BJ (cell line): Measurements from ENCODE around the gene INHA. TPM values are rescaled to one million over a fixed set of nuclear protein-coding genes. Genes with fewer than 3 reads are reported as not detected.

Experiments
- CTCF ChIA-PET: fragments of 350-600 bp; formaldehyde crosslinking; extraction: SDS; loops from one replicate; lab custom pipeline; 2021; ENCODE audit warnings: antibody characterized with exemption, inconsistent platforms; lab: Yijun Ruan, JAX
- POLR2A ChIA-PET: fragments of 300-600 bp; sonication (Branson Sonifier 250); formaldehyde crosslinking; extraction: SDS; loops from one replicate; lab custom pipeline; 2021; ENCODE audit warnings: antibody characterized with exemption; lab: Charles Lee
- DNase-seq: peaks from one replicate; pipeline ENCODE4 v3.0.0-alpha.2; 2011; ENCODE audit warnings: low read depth
- H3K27me3 ChIP-seq: 2 replicates; pipeline ENCODE4 v1.6.0; 2011; ENCODE audit warnings: low read length; ENCODE audit not compliant: control insufficient read depth, insufficient read depth
- H3K36me3 ChIP-seq: 2 replicates; pipeline ENCODE4 v1.5.1; 2011; ENCODE audit warnings: low read length; ENCODE audit not compliant: control insufficient read depth, insufficient read depth
- H3K4me3 ChIP-seq: 2 replicates; pipeline ENCODE4 v1.5.1; 2011; ENCODE audit warnings: low read depth, mild to moderate bottlenecking, control low read depth, low read length
- CTCF ChIP-seq: IDR thresholded peaks from 2 replicates; pipeline ENCODE4 v1.5.1; 2011; ENCODE audit warnings: low read depth, mild to moderate bottlenecking, control low read depth, inconsistent platforms, low read length, moderate library complexity; ENCODE audit not compliant: insufficient read depth
- polyA plus RNA-seq: library from polyadenylated mRNA; depleted of rRNA; stranded (reverse); fragments of >200 nt; gene quantifications from 2 replicates; pipeline ENCODE4 v1.2.3, GENCODE V29; 2011

Gene INHA
- polyA plus RNA-seq, 1 experiment: 1.5 TPM

GRCh38 chr2:219553463-219553963 lies 18.6 kb upstream of the INHA start:
- ChIA-PET CTCF (interaction anchor here (0.7 to 1.5 kb wide), 3 partner anchors 9 to 137 kb away, joined by 3 read pairs; partner anchors contain the start of genes CHPF and TMEM198), POLR2A (no interaction called here)
- Histone ChIP-seq H3K4me3 (no peak overlapping the region), H3K36me3 (peaks cover 1% of the 10 kb centered on the region; the same call in 1 of the 2 replicates), H3K27me3 (no peaks in the 10 kb centered on the region)
- no peak for TF ChIP-seq CTCF
- DNase-seq: no peak

GRCh38 chr2:219554350-219554749 lies 17.8 kb upstream of the INHA start:
- CTCF ChIA-PET: interaction anchor here (1.3 kb wide), 1 partner anchor 88 kb away, joined by 5 read pairs; no protein-coding TSS in a partner anchor

GRCh38 chr2:219555956-219556355 lies 16.2 kb upstream of the INHA start:
- DNase-seq: no peak
- H3K4me3 ChIP-seq: no peak overlapping the region
- H3K27me3 ChIP-seq: no peaks in the 10 kb centered on the region
- peaks cover 1% of the 10 kb centered on the region; the same call in 1 of the 2 replicates for H3K36me3 ChIP-seq
- CTCF ChIA-PET: interaction anchor here (0.5 kb wide), 1 partner anchor 151 kb away, joined by 3 read pairs; no protein-coding TSS in a partner anchor
- TF ChIP-seq CTCF: no peak
- POLR2A ChIA-PET: no interaction called here

More at GRCh38 chr2:219554350-219554749, 17.8 kb upstream of the INHA start:
- Histone ChIP-seq H3K4me3 (no peak overlapping the region), H3K36me3 (peaks cover 1% of the 10 kb centered on the region; the same call in 1 of the 2 replicates), H3K27me3 (no peaks in the 10 kb centered on the region)
- no peak for TF ChIP-seq CTCF
- DNase-seq: no peak
- POLR2A ChIA-PET: interaction anchor here (0.5 kb wide), 1 partner anchor 166 kb away, joined by 4 read pairs; no protein-coding TSS in a partner anchor

- CTCF ChIA-PET: interaction anchor here (0.5 kb wide), 1 partner anchor 151 kb away, joined by 3 read pairs; no protein-coding TSS in a partner anchor
- DNase-seq: no peak
- Histone ChIP-seq H3K4me3 (no peak overlapping the region), H3K27me3 (no peaks in the 10 kb centered on the region), H3K36me3 (peaks cover 1% of the 10 kb centered on the region; the same call in 1 of the 2 replicates)
- POLR2A ChIA-PET: no interaction called here
- no peak for TF ChIP-seq CTCF
These were observed 15.7 kb upstream of the INHA start for GRCh38 chr2:219556413-219556812.

- no peak for TF ChIP-seq CTCF
- ChIA-PET CTCF (interaction anchor here (0.6 to 1.1 kb wide), 2 partner anchors 12 to 23 kb away, joined by 3 to 4 read pairs; no protein-coding TSS in a partner anchor), POLR2A (no interaction called here)
- DNase-seq: no peak
- Histone ChIP-seq H3K4me3 (no peak overlapping the region), H3K27me3 (no peaks in the 10 kb centered on the region), H3K36me3 (peaks cover 3% of the 10 kb centered on the region; the same call in 1 of the 2 replicates)
These were observed 14.8 kb upstream of the INHA start for GRCh38 chr2:219557320-219557719.
